ENCODE measurements around the gene CCDC188. TPM values are rescaled to one million over a fixed set of nuclear protein-coding genes. Genes with fewer than 3 reads are reported as not detected.

Gene CCDC188
- total and polyA plus RNA-seq, 2 of the 4 experiments (the other 2 are of a cell fraction), result 0.10 TPM; not detected in 1

DNA sequence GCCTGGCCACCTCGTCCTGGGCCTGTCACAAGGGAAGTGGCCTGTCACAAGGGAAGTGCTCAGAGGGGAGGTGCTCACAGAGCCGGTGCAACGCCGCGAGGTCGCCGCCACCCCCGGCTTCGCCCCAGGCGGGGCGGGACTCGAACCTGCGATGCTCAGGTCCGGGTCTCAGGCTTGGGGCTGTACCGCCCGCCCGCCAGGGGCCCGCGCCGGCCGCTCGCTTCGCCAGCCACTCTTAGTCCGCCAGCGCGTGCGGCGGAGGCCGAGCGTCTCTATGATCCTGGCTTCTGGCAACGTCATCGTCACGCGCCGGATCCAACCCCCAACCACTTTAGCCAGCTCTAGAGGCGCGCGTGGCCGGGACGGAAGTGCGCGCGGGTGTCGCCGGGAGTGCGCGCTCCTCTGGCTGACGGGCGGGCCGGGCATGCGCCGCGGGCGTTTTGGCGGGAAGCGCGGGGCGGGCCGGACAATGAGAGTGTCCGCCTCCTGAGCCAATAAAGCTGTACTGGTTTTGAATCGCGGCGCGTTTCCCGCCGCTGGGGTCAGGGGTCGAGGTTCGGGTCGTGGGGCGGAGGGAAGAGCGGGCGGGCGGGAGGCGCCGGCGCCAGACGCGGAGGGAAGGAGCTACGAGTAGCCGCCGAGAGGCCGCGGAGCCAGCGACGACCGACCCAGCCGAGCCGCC lies 33.8 kb downstream of the CCDC188 start, which contains the start of gene TRMT2A:
Gene TRMT2A (minus strand): TSS at position 276 of the 682 bp plus-strand sequence. CDS start 320 bp downstream, outside the sequence.
- peaks cover 6% of the 10 kb centered on the region for H3K4me1 ChIP-seq (ENCODE audit: control insufficient read depth, insufficient read depth, low read length)
- no peaks in the 10 kb centered on the region for H3K9me3 ChIP-seq (ENCODE audit: control insufficient read depth, insufficient read depth, low read length)
- no peak within 1 kb of the TSS for H2BK20ac ChIP-seq (ENCODE audit: low read depth, low read length)
- peak within 1 kb of the TSS; percentile 86 for H3K14ac ChIP-seq (replicated peaks; ENCODE audit: low read depth, low read length)
- H2BK5ac ChIP-seq (ENCODE audit: low read depth, low read length, poor library complexity, severe bottlenecking), result peak within 1 kb of the TSS; percentile 71
- intact Hi-C loops (cut with micrococcal nuclease), result no loop called here
- dilution Hi-C loops (cut with HindIII; ENCODE audit: low sequenced_read_pairs, unreplicated experiment), result no loop called here
- peak within 1 kb of the TSS; percentile 92 for H3K9ac ChIP-seq (ENCODE audit: low read depth, low read length)
- peak; percentile 68 for TF ChIP-seq RCOR1 (IDR thresholded peaks at IDR 0.05; ENCODE audit: insufficient replicate concordance, low read length)
- TF ChIP-seq FOS (IDR thresholded peaks at IDR 0.05; ENCODE audit: low read depth, low read length), result peak; percentile 49; the same call in 1 of the 2 replicates
- TF ChIP-seq, protein P1, sequence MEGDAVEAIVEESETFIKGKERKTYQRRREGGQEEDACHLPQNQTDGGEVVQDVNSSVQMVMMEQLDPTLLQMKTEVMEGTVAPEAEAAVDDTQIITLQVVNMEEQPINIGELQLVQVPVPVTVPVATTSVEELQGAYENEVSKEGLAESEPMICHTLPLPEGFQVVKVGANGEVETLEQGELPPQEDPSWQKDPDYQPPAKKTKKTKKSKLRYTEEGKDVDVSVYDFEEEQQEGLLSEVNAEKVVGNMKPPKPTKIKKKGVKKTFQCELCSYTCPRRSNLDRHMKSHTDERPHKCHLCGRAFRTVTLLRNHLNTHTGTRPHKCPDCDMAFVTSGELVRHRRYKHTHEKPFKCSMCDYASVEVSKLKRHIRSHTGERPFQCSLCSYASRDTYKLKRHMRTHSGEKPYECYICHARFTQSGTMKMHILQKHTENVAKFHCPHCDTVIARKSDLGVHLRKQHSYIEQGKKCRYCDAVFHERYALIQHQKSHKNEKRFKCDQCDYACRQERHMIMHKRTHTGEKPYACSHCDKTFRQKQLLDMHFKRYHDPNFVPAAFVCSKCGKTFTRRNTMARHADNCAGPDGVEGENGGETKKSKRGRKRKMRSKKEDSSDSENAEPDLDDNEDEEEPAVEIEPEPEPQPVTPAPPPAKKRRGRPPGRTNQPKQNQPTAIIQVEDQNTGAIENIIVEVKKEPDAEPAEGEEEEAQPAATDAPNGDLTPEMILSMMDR (conservative IDR thresholded peaks at IDR 0.05; ENCODE audit: low read depth, low read length), result peak; percentile 38; the same call in 1 of the 2 replicates
- TF ChIP-seq CEBPB (IDR thresholded peaks at IDR 0.05; ENCODE audit: low read depth, low read length), result no peak
- no peak for TF ChIP-seq MAFK (IDR thresholded peaks at IDR 0.05; ENCODE audit: low read depth, low read length)
- TF ChIP-seq, protein P2, sequence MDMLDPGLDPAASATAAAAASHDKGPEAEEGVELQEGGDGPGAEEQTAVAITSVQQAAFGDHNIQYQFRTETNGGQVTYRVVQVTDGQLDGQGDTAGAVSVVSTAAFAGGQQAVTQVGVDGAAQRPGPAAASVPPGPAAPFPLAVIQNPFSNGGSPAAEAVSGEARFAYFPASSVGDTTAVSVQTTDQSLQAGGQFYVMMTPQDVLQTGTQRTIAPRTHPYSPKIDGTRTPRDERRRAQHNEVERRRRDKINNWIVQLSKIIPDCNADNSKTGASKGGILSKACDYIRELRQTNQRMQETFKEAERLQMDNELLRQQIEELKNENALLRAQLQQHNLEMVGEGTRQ (IDR thresholded peaks at IDR 0.05; ENCODE audit: low read depth, low read length), result peak; percentile 78
- peak; percentile 67; the same call in 1 of the 2 replicates for TF ChIP-seq POLR2A (IDR thresholded peaks at IDR 0.05; ENCODE audit: low read depth, low read length)
- TF ChIP-seq BHLHE40 (IDR thresholded peaks at IDR 0.05; ENCODE audit: low read depth, low read length), result peak; percentile 80; the same call in 1 of the 2 replicates
- peak; percentile 94 for TF ChIP-seq MXI1 (IDR thresholded peaks at IDR 0.05; ENCODE audit: borderline replicate concordance, low read depth, low read length)
- 0 out of 2 replicates have a peak, but pooled peaks have one; percentile 36 for TF ChIP-seq CHD1 (IDR thresholded peaks at IDR 0.05; ENCODE audit: low read depth, low read length)
- TF ChIP-seq MAZ (IDR thresholded peaks at IDR 0.05; ENCODE audit: borderline replicate concordance, low read depth, low read length), result peak; percentile 89
- no peak within 1 kb of the TSS for H2BK15ac ChIP-seq (ENCODE audit: low read depth, low read length)
- DNase-seq (peak; percentile 98), ATAC-seq (ENCODE audit: low read depth) (peak; percentile 92)
- in situ Hi-C loops (cut with MboI; ENCODE audit: low sequenced_read_pairs), result no loop called here
- H2AFZ ChIP-seq (replicated peaks; ENCODE audit: low read length, poor library complexity), result peak within 1 kb of the TSS; percentile 91
- peak within 1 kb of the TSS; percentile 91 for H3K4me2 ChIP-seq (ENCODE audit: low read depth, low read length)
- POLR2A ChIA-PET (ENCODE audit: unreplicated experiment), result interaction anchor here (0.6 to 1.1 kb wide), 2 partner anchors 36 to 96 kb away, joined by 3 to 5 read pairs; partner anchors contain the start of gene TANGO2
- H3K27ac ChIP-seq (ENCODE audit: insufficient read depth, low read length), result peak within 1 kb of the TSS; percentile 78
- peaks cover 15 to 48% of the 10 kb centered on the region in 2 experiments for H3K79me1 ChIP-seq (ENCODE audit: low read depth in 1 of 2, low read length in 2 of 2)
- H2BK120ac ChIP-seq (ENCODE audit: low read depth, low read length), result peak within 1 kb of the TSS; percentile 38; the same call in 1 of the 2 replicates
- CTCF ChIA-PET, result no interaction called here
- peaks cover 59% of the 10 kb centered on the region for H3K36me3 ChIP-seq (ENCODE audit: control insufficient read depth, insufficient read depth, low read length)
- peak within 1 kb of the TSS; percentile 76 for H4K5ac ChIP-seq (ENCODE audit: low read depth, low read length)
- 0% methylated on average over 34 of the region's 88 CpGs; no CpG with 5 or more reads in 1 of the 2 experiments for WGBS, 2 experiments (ENCODE audit: extremely low coverage in 2 of 2, insufficient read length in 1 of 2)
- H3K4me3 ChIP-seq (ENCODE audit: insufficient read depth, low read depth, low read length), result peak within 1 kb of the TSS; percentile 92
- peak within 1 kb of the TSS; percentile 83 for H3K23ac ChIP-seq (ENCODE audit: low read depth, low read length)
- H4K91ac ChIP-seq (ENCODE audit: insufficient read depth, low read depth, low read length), result peak within 1 kb of the TSS; percentile 70
- peak within 1 kb of the TSS; percentile 98 for H2AK9ac ChIP-seq (replicated peaks; ENCODE audit: low read depth, low read length, poor library complexity)
- no peaks in the 10 kb centered on the region for H3K27me3 ChIP-seq (ENCODE audit: control insufficient read depth, insufficient read depth, low read length)
- peak within 1 kb of the TSS; percentile 90 for H3K4ac ChIP-seq (ENCODE audit: low read depth, low read length)
- peaks cover 18% of the 10 kb centered on the region for H4K20me1 ChIP-seq (ENCODE audit: insufficient read depth, low read length)
- peak within 1 kb of the TSS; percentile 46 to 72 for H4K8ac ChIP-seq (ENCODE audit: low read depth in 2 of 2, low read length in 2 of 2)
- 0 out of 2 replicates have a peak within 1 kb of the TSS, but pooled peaks have one; percentile 6 for H3K18ac ChIP-seq (ENCODE audit: low read depth, low read length)
- peaks cover 2% of the 10 kb centered on the region; the same call in 1 of the 2 replicates for H3K9me1 ChIP-seq (ENCODE audit: insufficient read depth, low read length)
- peak within 1 kb of the TSS; percentile 87 for H2AK5ac ChIP-seq (ENCODE audit: low read depth, low read length)
- BruUV-seq (replicated peaks), result no TSS peak
- H3K56ac ChIP-seq (ENCODE audit: extremely low read depth, insufficient read depth, low read length), result peak within 1 kb of the TSS; percentile 53
